Mucosa of descending colon (tissue), 3 donors: ENCODE data around the gene CDC5L. TPM values are rescaled to one million over a fixed set of nuclear protein-coding genes. Genes with fewer than 3 reads are reported as not detected.

ENCODE experiments used
- ATAC-seq: fragments of 200-7000 bp; cut with Tn5 transposase; one replicate; pipeline ENCODE4 v1.9.1; 2020; ENCODE audit warnings: mild to moderate bottlenecking, moderate library complexity
- DNase-seq, 3 donors: peaks; one replicate each; pipeline ENCODE4 v3.0.0-alpha.2; 2020
- H3K36me3 ChIP-seq: fragments of 200-600 bp; one replicate; pipeline ENCODE4 v1.8.0; 2021; ENCODE audit warnings: low read depth, mild to moderate bottlenecking
- H3K4me1 ChIP-seq: fragments of 200-600 bp; one replicate; pipeline ENCODE4 v1.8.0; 2021; ENCODE audit warnings: low read depth, mild to moderate bottlenecking
- H3K4me3 ChIP-seq: fragments of 200-600 bp; one replicate; pipeline ENCODE4 v1.8.0; 2021; ENCODE audit warnings: mild to moderate bottlenecking
- H3K9me3 ChIP-seq: fragments of 200-600 bp; one replicate; pipeline ENCODE4 v1.8.0; 2021; ENCODE audit warnings: mild to moderate bottlenecking
- CTCF ChIP-seq: fragments of 200-600 bp; IDR thresholded peaks from one replicate; pipeline ENCODE4 v1.8.0; 2022; ENCODE audit warnings: antibody characterized with exemption, mild to moderate bottlenecking
- intact Hi-C, 2 donors: fragments of 100-400 bp; cut with DNase I in 1 of 2; cut with micrococcal nuclease in 1 of 2; formaldehyde crosslinking; loops; one replicate each; pipeline versions ENCODE4 v1.11.0 to v1.11.1; 2022; cut with DNase I, micrococcal nuclease
- total RNA-seq, 3 donors: library from RNA; stranded (reverse); fragmentation: NEBNext Ultra II Directional in 2 of 3; extraction: Animal tissue kit (Norgen Biotek cat#: 25700) in 2 of 3; gene quantifications; one replicate each; pipeline versions ENCODE4 v1.2.1 to v1.2.4, GENCODE V29; 2021 to 2023
- donor health status: DM: no; HTN: no; CAD: no; lungs with moderate emphysema.
- donor health status: DM: no; HTN: no; CAD: no.
- donor health status: DM: no; HTN: yes; CAD: no.

The CDC5L gene
- total RNA-seq, 3 donors from 2014 or later = 16.9 to 20.7 (median 17.8) TPM

- DNase-seq (no peak), ATAC-seq (no peak)
- Histone ChIP-seq H3K4me1 (no peaks in the 10 kb centered on the region), H3K4me3 (no peak overlapping the region), H3K36me3 (no peaks in the 10 kb centered on the region), H3K9me3 (peaks cover 12% of the 10 kb centered on the region)
- no peak for TF ChIP-seq CTCF
- intact Hi-C loops = no loop called here
Observed at GRCh38 chr6:44439270-44440045, 52.0 kb downstream of the CDC5L start.

- TF ChIP-seq CTCF = no peak
- intact Hi-C loops = no loop called here
- peaks cover 12% of the 10 kb centered on the region for H3K9me3 ChIP-seq
- no peak overlapping the region for H3K4me3 ChIP-seq
- DNase-seq (no peak), ATAC-seq (no peak)
- H3K36me3 ChIP-seq = no peaks in the 10 kb centered on the region
- H3K4me1 ChIP-seq = no peaks in the 10 kb centered on the region
Observed at GRCh38 chr6:44441091-44441855, 53.8 kb downstream of the CDC5L start.

- Histone ChIP-seq H3K9me3 (peaks cover 12% of the 10 kb centered on the region), H3K36me3 (no peaks in the 10 kb centered on the region), H3K4me3 (no peak overlapping the region), H3K4me1 (no peaks in the 10 kb centered on the region)
- DNase-seq (no peak), ATAC-seq (no peak)
- intact Hi-C loops = no loop called here
- no peak for TF ChIP-seq CTCF
Observed at GRCh38 chr6:44442236-44442635, 54.7 kb downstream of the CDC5L start.

GRCh38 chr6:44442833-44443444, 55.4 kb downstream of the CDC5L start:
- no peaks in the 10 kb centered on the region for H3K36me3 ChIP-seq
- TF ChIP-seq CTCF = no peak
- intact Hi-C loops = no loop called here
- no peak for ATAC-seq
- no peak for DNase-seq
- peaks cover 12% of the 10 kb centered on the region for H3K9me3 ChIP-seq
- no peak overlapping the region for H3K4me3 ChIP-seq
- H3K4me1 ChIP-seq = no peaks in the 10 kb centered on the region

GRCh38 chr6:44444853-44445252, 57.3 kb downstream of the CDC5L start:
- peaks cover 12% of the 10 kb centered on the region for H3K9me3 ChIP-seq
- DNase-seq = no peak
- no peak for ATAC-seq
- no peak overlapping the region for H3K4me3 ChIP-seq
- intact Hi-C loops = no loop called here
- H3K36me3 ChIP-seq = no peaks in the 10 kb centered on the region
- TF ChIP-seq CTCF = no peak
- H3K4me1 ChIP-seq = no peaks in the 10 kb centered on the region
